Transverse colon (tissue), 4 donors: Measurements from ENCODE around the gene PRR5L. TPM values are rescaled to one million over a fixed set of nuclear protein-coding genes. Genes with fewer than 3 reads are reported as not detected.
"Not testable (repeated sequence)": the region's sequence is repeated elsewhere in the genome, so short reads cannot be mapped to it uniquely, and the experiment has no call there.

Experiments
- DNase-seq: peaks from one replicate; pipeline ENCODE4 v3.0.0-alpha.2; 2019
- H3K27ac ChIP-seq, 4 donors: fragments of 200-600 bp; sonication (generic); 2 replicates each; pipeline ENCODE4 v1.5.1; 2016 to 2018; ENCODE audit warnings: inconsistent platforms in 4 of 4
- H3K27me3 ChIP-seq: fragments of 200-600 bp; sonication (generic); 2 replicates; pipeline ENCODE4 v1.5.1; 2017; ENCODE audit warnings: inconsistent platforms
- H3K36me3 ChIP-seq, 4 donors: fragments of 200-600 bp; sonication (generic); 2 replicates each; pipeline ENCODE4 v1.5.1; 2017 to 2019; ENCODE audit warnings: inconsistent platforms in 4 of 4
- H3K4me1 ChIP-seq, 4 donors: fragments of 200-600 bp; sonication (generic); 2 replicates each; pipeline ENCODE4 v1.5.1; 2017 to 2020; ENCODE audit warnings: inconsistent platforms in 4 of 4
- H3K4me3 ChIP-seq, 4 donors: fragments of 200-600 bp; sonication (generic); 1 replicate in 1 of 4; 2 replicates in 3 of 4; pipeline versions ENCODE4 v1.5.1 to v1.6.1; 2017 to 2019; ENCODE audit warnings: inconsistent platforms in 4 of 4
- H3K9me3 ChIP-seq, 2 donors: fragments of 200-600 bp; sonication (generic); 2 replicates each; pipeline ENCODE4 v1.5.1; 2017 to 2019; ENCODE audit warnings: inconsistent platforms in 2 of 2
- EP300 ChIP-seq: sonication (generic); formaldehyde crosslinking; IDR thresholded peaks from one replicate; pipeline ENCODE4 v1.6.1; 2017; ENCODE audit warnings: antibody characterized with exemption, low read depth
- POLR2A ChIP-seq: fragments of 450-650 bp; IDR thresholded peaks from one replicate; pipeline ENCODE4 v1.6.1; 2016; ENCODE audit warnings: antibody characterized with exemption, mild to moderate bottlenecking, moderate library complexity
- POLR2AphosphoS5 ChIP-seq, 3 donors: sonication (generic); formaldehyde crosslinking; IDR thresholded peaks; one replicate each; pipeline ENCODE4 v1.6.1; 2016; ENCODE audit warnings: antibody characterized with exemption in 3 of 3
- WGBS, 2 donors: methylation state at CpG; one replicate each; pipeline ENCODE4 v1.1.5; 2018; ENCODE audit warnings: low coverage in 1 of 2; 5-methylcytosine and 5-hydroxymethylcytosine counted together
- in situ Hi-C, 4 donors: fragments of 200-750 bp; cut with MboI; loops; one replicate each; pipeline versions ENCODE4 v1.15.0 to v1.15.1; 2017; ENCODE audit warnings: low sequenced_read_pairs in 3 of 4, low pct_ligation_motif_present in 1 of 4, low pct_unique_long_range_greater_than_20kb in 1 of 4
- intact Hi-C: fragments of 100-400 bp; cut with DNase I; formaldehyde crosslinking; loops from one replicate; pipeline ENCODE4 v1.15.1; 2023; ENCODE audit warnings: low total_unique reads
- total RNA-seq, 4 donors: library from RNA; depleted of rRNA; stranded (reverse); fragments of >200 nt; gene quantifications; one replicate each; pipeline ENCODE4 v1.1.0, GENCODE V29; 2016
- TF ChIP-seq, protein P1 (sequence below), 5 experiments: fragments of 200-600 bp in 3 of 5; fragments of 450-650 bp in 2 of 5; sonication (generic) in 3 of 5; IDR thresholded peaks; 1 replicate in 2 of 5; 2 replicates in 3 of 5; pipeline ENCODE4 v1.5.1; 2016 to 2017; ENCODE audit warnings: antibody characterized with exemption in 5 of 5, inconsistent platforms in 3 of 5, mild to moderate bottlenecking in 2 of 5, moderate library complexity in 1 of 5

Gene PRR5L
- total RNA-seq, 4 donors from 2014 or later: 203 to 418 (median 251) TPM

DNA sequence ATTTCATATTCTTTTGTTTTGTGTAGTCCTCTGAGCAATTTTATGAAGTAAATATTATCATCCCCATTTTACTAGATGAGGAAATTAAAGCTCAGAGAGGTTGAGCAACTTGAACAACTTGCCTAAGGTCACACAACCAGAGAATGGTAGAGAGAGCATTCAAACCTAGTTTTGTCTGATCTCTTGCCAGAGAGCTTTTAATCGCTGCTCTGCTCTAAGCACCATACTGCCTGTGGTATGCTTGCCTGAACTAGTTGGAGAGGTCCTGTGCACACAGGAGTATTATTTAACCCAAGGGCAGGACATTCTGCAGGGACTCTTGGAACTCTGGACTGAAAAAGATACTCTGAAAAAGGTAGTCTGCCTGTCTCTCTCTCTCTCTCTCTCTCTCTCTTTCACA, 175.5 kb downstream of the PRR5L start:
- no peak for TF ChIP-seq POLR2A
- H3K27ac ChIP-seq: no peak overlapping the region
- WGBS, 2 donors: 63 to 80% methylated on average over 1 of the region's 1 CpG
- intact Hi-C loops (no loop called here), in situ Hi-C loops (loop anchor here in 2 of 4 donors (10.0 kb wide), 1 partner anchor 177 kb away; the partner anchor contains the start of gene PRR5L (in 2 of the 2))
- no peaks in the 10 kb centered on the region for H3K36me3 ChIP-seq
- no peaks in the 10 kb centered on the region for H3K27me3 ChIP-seq
- peaks cover 0 to 6% (median 0%) of the 10 kb centered on the region in 4 donors for H3K4me1 ChIP-seq
- no peaks in the 10 kb centered on the region for H3K9me3 ChIP-seq
- H3K4me3 ChIP-seq: no peak overlapping the region
- DNase-seq: no peak

GRCh38 chr11:36475192-36475591, 179.1 kb downstream of the PRR5L start:
- intact Hi-C loops (no loop called here), in situ Hi-C loops (loop anchor here in 3 of 4 donors (10.0 to 25.0 kb wide), 2 partner anchors 180 to 863 kb away; partner anchors contain the start of genes PRR5L (in 2 of the 3) and FJX1 (in 1 of the 3))
- peaks cover 0 to 3% (median 0%) of the 10 kb centered on the region in 4 donors for H3K4me1 ChIP-seq
- no peaks in the 10 kb centered on the region for H3K27me3 ChIP-seq
- no peak for TF ChIP-seq POLR2A
- TF ChIP-seq POLR2AphosphoS5 (IDR thresholded peaks at IDR 0.05): no peak
- no peak for TF ChIP-seq EP300
- TF ChIP-seq, protein P1, sequence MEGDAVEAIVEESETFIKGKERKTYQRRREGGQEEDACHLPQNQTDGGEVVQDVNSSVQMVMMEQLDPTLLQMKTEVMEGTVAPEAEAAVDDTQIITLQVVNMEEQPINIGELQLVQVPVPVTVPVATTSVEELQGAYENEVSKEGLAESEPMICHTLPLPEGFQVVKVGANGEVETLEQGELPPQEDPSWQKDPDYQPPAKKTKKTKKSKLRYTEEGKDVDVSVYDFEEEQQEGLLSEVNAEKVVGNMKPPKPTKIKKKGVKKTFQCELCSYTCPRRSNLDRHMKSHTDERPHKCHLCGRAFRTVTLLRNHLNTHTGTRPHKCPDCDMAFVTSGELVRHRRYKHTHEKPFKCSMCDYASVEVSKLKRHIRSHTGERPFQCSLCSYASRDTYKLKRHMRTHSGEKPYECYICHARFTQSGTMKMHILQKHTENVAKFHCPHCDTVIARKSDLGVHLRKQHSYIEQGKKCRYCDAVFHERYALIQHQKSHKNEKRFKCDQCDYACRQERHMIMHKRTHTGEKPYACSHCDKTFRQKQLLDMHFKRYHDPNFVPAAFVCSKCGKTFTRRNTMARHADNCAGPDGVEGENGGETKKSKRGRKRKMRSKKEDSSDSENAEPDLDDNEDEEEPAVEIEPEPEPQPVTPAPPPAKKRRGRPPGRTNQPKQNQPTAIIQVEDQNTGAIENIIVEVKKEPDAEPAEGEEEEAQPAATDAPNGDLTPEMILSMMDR (IDR thresholded peaks at IDR 0.05): no peak
- H3K4me3 ChIP-seq: no peak overlapping the region
- DNase-seq: no peak
- no peaks in the 10 kb centered on the region for H3K9me3 ChIP-seq
- no peak overlapping the region for H3K27ac ChIP-seq
- H3K36me3 ChIP-seq: no peaks in the 10 kb centered on the region
- 64 to 67% methylated on average over 1 of the region's 1 CpG for WGBS, 2 donors

DNA sequence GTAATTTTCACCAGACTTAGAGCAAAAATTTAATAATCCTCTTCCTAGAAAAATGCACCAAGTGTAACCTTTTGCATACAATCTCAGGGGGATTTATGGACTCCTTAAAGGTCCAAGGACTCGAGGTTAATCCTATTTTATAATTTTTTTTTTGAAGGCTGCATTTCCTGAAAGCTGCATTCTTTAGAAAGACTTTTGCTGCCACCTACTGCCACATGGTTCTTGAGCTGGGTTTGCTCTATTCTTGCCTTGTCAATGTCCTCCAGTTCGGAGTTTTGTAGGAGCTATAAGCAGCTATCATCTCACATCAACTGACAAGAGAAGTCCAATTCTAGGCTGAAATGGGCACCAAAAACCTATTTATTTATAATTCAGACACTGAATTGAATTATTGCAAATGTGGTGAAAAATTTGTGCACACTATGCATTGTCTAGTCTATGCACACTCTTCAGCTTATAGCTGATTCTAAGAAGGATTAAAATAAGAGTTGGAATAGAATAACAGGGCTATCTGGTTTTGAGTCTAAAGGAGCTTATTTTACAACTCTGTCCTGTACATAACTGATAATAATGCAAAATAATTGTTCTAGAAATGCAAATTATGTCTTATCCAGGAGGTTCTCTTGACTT, 182.7 kb downstream of the PRR5L start:
- Histone ChIP-seq H3K36me3 (peaks cover 0 to under 1% (median 0%) of the 10 kb centered on the region in 4 donors), H3K4me3 (no peak overlapping the region), H3K27ac (no peak overlapping the region), H3K4me1 (peaks cover 0 to 3% (median 0%) of the 10 kb centered on the region in 4 donors), H3K27me3 (no peaks in the 10 kb centered on the region), H3K9me3 (no peaks in the 10 kb centered on the region)
- 0 to 31% methylated on average over 1 to 2 of the region's 2 CpGs for WGBS, 2 donors
- DNase-seq: peak; percentile 30
- in situ Hi-C loops: loop anchor here in 3 of 4 donors (10.0 to 25.0 kb wide), 2 partner anchors 184 to 867 kb away; partner anchors contain the start of genes PRR5L (in 2 of the 3) and FJX1 (in 1 of the 3)
- intact Hi-C loops: no loop called here
- TF ChIP-seq EP300: no peak
- TF ChIP-seq, protein P1 (IDR thresholded peaks at IDR 0.05): peak in 4 of 5 experiments; percentile 27 to 44 (median 39)

DNA sequence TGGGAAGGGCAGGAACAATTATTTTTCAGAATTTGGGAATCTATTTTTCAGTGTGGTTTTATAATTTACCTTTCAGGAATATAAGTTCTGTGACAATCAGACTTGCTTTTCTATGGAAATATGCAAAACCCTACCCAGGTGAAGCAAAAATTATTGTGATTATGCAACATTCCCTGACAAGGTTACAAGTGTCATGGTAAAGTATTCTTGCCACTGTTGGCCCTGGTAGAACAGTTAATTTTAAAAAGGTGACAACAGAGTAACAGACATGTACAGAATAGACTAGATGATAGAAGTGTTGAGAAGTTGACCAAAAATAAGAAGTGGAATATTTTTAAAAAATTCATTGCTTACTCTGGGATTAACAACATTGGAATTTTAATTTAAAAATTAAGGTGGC, 184.7 kb downstream of the PRR5L start:
- intact Hi-C loops (loop anchor here (10.0 kb wide), 1 partner anchor 186 kb away; the partner anchor contains the start of gene PRR5L), in situ Hi-C loops (loop anchor here in 1 of 4 donors (25.0 kb wide), 1 partner anchor 869 kb away; the partner anchor contains the start of gene FJX1)
- no peak overlapping the region for H3K27ac ChIP-seq
- H3K9me3 ChIP-seq: no peaks in the 10 kb centered on the region
- TF ChIP-seq EP300 (no peak), POLR2A (no peak), POLR2AphosphoS5 (IDR thresholded peaks at IDR 0.05) (no peak)
- TF ChIP-seq, protein P1 (IDR thresholded peaks at IDR 0.05): no peak
- no peak overlapping the region for H3K4me3 ChIP-seq
- peaks cover 0 to 3% (median 0%) of the 10 kb centered on the region in 4 donors for H3K4me1 ChIP-seq
- no peaks in the 10 kb centered on the region for H3K27me3 ChIP-seq
- no peak for DNase-seq
- H3K36me3 ChIP-seq: peaks cover 0 to 4% (median 0%) of the 10 kb centered on the region in 4 donors

DNA sequence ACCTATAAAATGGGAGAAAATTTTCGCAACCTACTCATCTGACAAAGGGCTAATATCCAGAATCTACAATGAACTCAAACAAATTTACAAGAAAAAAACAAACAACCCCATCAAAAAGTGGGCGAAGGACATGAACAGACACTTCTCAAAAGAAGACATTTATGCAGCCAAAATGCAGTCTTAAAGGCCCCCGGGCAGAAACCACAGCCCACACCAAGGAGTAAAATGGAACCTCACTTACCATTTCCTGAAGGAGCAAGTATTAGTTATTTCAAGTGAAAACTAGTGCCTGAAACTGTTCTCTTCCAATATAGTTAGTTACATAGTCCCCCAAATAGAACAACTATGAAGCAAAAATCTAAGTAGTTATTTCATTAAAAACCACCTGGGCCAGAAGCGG, 187.0 kb downstream of the PRR5L start:
- intact Hi-C loops: loop anchor here (10.0 kb wide), 1 partner anchor 188 kb away; the partner anchor contains the start of gene PRR5L
- in situ Hi-C loops: loop anchor here in 1 of 4 donors (25.0 kb wide), 1 partner anchor 871 kb away; the partner anchor contains the start of gene FJX1
- 90 to 93% methylated on average over 2 to 3 of the region's 4 CpGs for WGBS, 2 donors
- not testable (repeated sequence) for H3K4me3 ChIP-seq, H3K9me3 ChIP-seq, H3K4me1 ChIP-seq, H3K36me3 ChIP-seq, H3K27me3 ChIP-seq, DNase-seq, H3K27ac ChIP-seq
